HFFc6 (cell line): Measurements from ENCODE around the gene CALML5. TPM values are rescaled to one million over a fixed set of nuclear protein-coding genes. Genes with fewer than 3 reads are reported as not detected.
A peak's percentile ranks its signal among the peaks of the same experiment; 100 is the strongest.

Experiments
- DNase-seq: peaks from one replicate; pipeline ENCODE4 v3.0.0-alpha.2; 2018
- H3K27ac Mint-ChIP-seq: 2 replicates; pipeline ENCODE4 v1.8.0; 2020; ENCODE audit warnings: mild to moderate bottlenecking, mixed read lengths
- H3K27me3 Mint-ChIP-seq: 2 replicates; pipeline ENCODE4 v1.8.0; 2021; ENCODE audit warnings: mild to moderate bottlenecking, moderate library complexity, mixed read lengths; ENCODE audit not compliant: insufficient read depth
- H3K36me3 Mint-ChIP-seq: 2 replicates; pipeline ENCODE4 v1.8.0; 2021; ENCODE audit warnings: low read depth, mixed read lengths
- H3K4me1 Mint-ChIP-seq: 2 replicates; pipeline ENCODE4 v1.8.0; 2020; ENCODE audit warnings: low read depth, mixed read lengths
- H3K4me3 Mint-ChIP-seq: 2 replicates; pipeline ENCODE4 v1.8.0; 2020; ENCODE audit warnings: mild to moderate bottlenecking, moderate library complexity, mixed read lengths
- H3K9me3 Mint-ChIP-seq: 2 replicates; pipeline ENCODE4 v1.8.0; 2020; ENCODE audit warnings: mild to moderate bottlenecking, mixed read lengths
- CTCF ChIP-seq: fragments of 200-600 bp; sonication (generic); IDR thresholded peaks from 2 replicates; pipeline ENCODE4 v1.5.0; 2021; ENCODE audit warnings: antibody characterized with exemption, mild to moderate bottlenecking
- total RNA-seq, 6 experiments: library from RNA; stranded (reverse); fragmentation: NEBNext Ultra II Directional; extraction: Animal tissue kit (Norgen Biotek cat#: 25700); gene quantifications; 2 replicates in 1 of 6; 3 replicates in 5 of 6; pipeline ENCODE4 v1.2.3, GENCODE V29; 2021

CALML5 gene
- total RNA-seq, 6 experiments from 2014 or later = not detected

GRCh38 chr10:5457741-5458140 lies 41.6 kb downstream of the CALML5 start:
- no peak overlapping the region for H3K4me3 Mint-ChIP-seq
- no peaks in the 10 kb centered on the region; the same call in 1 of the 2 replicates for H3K27me3 Mint-ChIP-seq
- H3K4me1 Mint-ChIP-seq = peaks cover 31% of the 10 kb centered on the region
- TF ChIP-seq CTCF = no peak
- H3K9me3 Mint-ChIP-seq = no peaks in the 10 kb centered on the region
- H3K27ac Mint-ChIP-seq = no peak overlapping the region
- H3K36me3 Mint-ChIP-seq = peaks cover 37% of the 10 kb centered on the region
- DNase-seq = no peak

GRCh38 chr10:5456563-5456962 lies 42.8 kb downstream of the CALML5 start:
- H3K36me3 Mint-ChIP-seq = peaks cover 45% of the 10 kb centered on the region
- H3K4me1 Mint-ChIP-seq = peaks cover 29% of the 10 kb centered on the region
- H3K4me3 Mint-ChIP-seq = no peak overlapping the region
- no peak overlapping the region for H3K27ac Mint-ChIP-seq
- no peak for DNase-seq
- TF ChIP-seq CTCF = no peak
- H3K27me3 Mint-ChIP-seq = no peaks in the 10 kb centered on the region
- no peaks in the 10 kb centered on the region for H3K9me3 Mint-ChIP-seq

- H3K36me3 Mint-ChIP-seq = peaks cover 45% of the 10 kb centered on the region
- H3K4me3 Mint-ChIP-seq = no peak overlapping the region
- H3K9me3 Mint-ChIP-seq = no peaks in the 10 kb centered on the region
- no peak for DNase-seq
- H3K27ac Mint-ChIP-seq = peak overlapping the region; percentile 33; the same call in 1 of the 2 replicates
- H3K27me3 Mint-ChIP-seq = no peaks in the 10 kb centered on the region; the same call in 1 of the 2 replicates
- no peak for TF ChIP-seq CTCF
- peaks cover 42% of the 10 kb centered on the region for H3K4me1 Mint-ChIP-seq
Measured at GRCh38 chr10:5453749-5454489, 45.5 kb downstream of the CALML5 start.

- no peak for TF ChIP-seq CTCF
- Mint-ChIP-seq H3K4me3 (peak overlapping the region; percentile 98), H3K27ac (peak overlapping the region; percentile 61), H3K4me1 (peaks cover 42% of the 10 kb centered on the region), H3K27me3 (no peaks in the 10 kb centered on the region; the same call in 1 of the 2 replicates), H3K9me3 (no peaks in the 10 kb centered on the region), H3K36me3 (peaks cover 49% of the 10 kb centered on the region)
- no peak for DNase-seq
Measured at GRCh38 chr10:5450605-5451384, 48.6 kb downstream of the CALML5 start.

- Mint-ChIP-seq H3K9me3 (no peaks in the 10 kb centered on the region), H3K4me1 (peaks cover 47% of the 10 kb centered on the region), H3K4me3 (peak overlapping the region; percentile 98), H3K27ac (peak overlapping the region; percentile 96), H3K36me3 (peaks cover 49% of the 10 kb centered on the region), H3K27me3 (no peaks in the 10 kb centered on the region; the same call in 1 of the 2 replicates)
- DNase-seq = peak; percentile 82
- TF ChIP-seq CTCF = peak; percentile 62
Measured at GRCh38 chr10:5449823-5450222, 49.5 kb downstream of the CALML5 start.
